Stimulated activated CD4-positive, alpha-beta T cell treated with anti-CD3 and anti-CD28 coated beads, Interleukin-2, amount 100 ng/mL, for 48 hours (primary cell): ENCODE results near the gene TIPARP.
"Not testable (repeated sequence)": the region's sequence is repeated elsewhere in the genome, so short reads cannot be mapped to it uniquely, and the experiment has no call there.

Experiments used
- DNase-seq, 2 donors: peaks; one replicate each; pipeline ENCODE4 v3.0.0-alpha.2; 2020

Gene TIPARP

DNA sequence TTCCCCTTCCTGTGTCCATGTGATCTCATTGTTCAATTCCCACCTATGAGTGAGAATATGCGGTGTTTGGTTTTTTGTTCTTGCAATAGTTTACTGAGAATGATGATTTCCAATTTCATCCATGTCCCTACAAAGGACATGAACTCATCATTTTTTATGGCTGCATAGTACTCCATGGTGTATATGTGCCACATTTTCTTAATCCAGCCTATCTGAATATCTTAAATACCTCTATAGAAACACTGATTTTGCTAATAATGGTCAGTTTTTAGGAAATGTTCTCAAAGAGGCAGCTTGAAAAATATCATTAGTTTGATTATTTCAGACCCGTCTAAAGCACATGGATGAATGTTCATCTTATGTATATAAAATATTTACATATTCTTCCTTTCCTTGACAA lies 21.7 kb upstream of the TIPARP start:
- DNase-seq, result not testable (repeated sequence)

DNA sequence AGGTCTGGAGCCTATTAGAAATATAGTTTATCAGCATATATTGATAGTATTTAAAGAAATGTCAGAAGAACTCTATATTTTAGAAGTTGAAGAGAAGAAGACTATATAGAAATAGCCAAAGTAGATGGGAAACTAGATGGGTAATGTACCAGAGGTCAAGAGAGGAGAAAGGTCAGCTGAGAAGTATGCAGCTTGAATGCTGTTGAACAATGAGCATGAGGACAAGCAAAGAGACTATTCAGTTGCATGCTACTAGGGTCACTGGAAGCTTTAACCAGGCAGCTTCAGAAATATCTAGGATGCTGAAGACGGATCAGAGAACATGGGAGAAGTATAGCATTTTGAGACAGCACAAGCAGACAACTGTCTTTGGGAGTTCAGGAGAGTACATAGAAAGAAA lies 19.6 kb upstream of the TIPARP start:
- DNase-seq, result no peak

- DNase-seq, result no peak
Measured at GRCh38 chr3:156655819-156656550, 18.4 kb upstream of the TIPARP start.

GRCh38 chr3:156657440-156657839 lies 16.9 kb upstream of the TIPARP start:
- no peak for DNase-seq

GRCh38 chr3:156657862-156658731 lies 16.3 kb upstream of the TIPARP start:
- no peak for DNase-seq

DNA sequence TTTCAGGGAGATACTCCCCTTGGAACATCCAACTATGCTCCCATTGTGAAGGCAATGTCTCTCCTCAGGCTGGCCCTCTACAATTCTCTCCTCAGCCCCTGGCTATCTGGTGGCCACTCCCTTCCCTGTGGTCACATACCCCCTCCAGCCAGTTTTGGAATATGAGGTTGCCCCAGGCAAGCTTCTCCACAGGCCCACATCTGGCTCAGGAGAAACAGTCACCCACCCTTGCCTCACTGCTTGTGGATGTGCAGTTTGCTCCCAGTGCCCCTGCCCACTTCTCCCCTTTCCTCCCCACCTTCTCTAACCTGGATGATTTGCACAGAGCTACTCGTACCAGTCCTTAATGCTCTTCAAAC lies 15.7 kb upstream of the TIPARP start:
- no peak for DNase-seq

GRCh38 chr3:156659260-156659659 lies 15.1 kb upstream of the TIPARP start:
- DNase-seq, result no peak

DNA sequence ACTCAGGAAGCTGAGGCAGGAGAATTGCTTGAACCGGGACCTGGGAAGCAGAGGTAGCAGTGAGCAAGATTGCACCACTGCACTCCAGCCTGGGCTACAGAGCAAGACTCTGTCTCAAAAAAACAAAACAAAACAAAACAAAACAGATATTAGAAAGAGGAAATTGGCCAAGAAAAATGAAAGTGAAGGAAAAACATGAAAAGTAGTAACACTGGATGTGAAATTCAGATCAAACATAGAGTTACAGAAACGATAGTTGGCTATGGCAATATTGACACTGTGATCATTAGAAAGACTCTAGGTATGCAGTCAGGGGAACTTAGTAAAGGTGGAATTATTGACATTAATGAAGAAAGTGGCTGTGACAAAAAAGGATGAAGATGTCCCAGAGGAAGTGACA lies 13.2 kb upstream of the TIPARP start:
- DNase-seq, result no peak

GRCh38 chr3:156664011-156664830 lies 10.2 kb upstream of the TIPARP start:
- DNase-seq, result no peak

GRCh38 chr3:156664831-156665178 lies 9.6 kb upstream of the TIPARP start:
- no peak for DNase-seq

DNA sequence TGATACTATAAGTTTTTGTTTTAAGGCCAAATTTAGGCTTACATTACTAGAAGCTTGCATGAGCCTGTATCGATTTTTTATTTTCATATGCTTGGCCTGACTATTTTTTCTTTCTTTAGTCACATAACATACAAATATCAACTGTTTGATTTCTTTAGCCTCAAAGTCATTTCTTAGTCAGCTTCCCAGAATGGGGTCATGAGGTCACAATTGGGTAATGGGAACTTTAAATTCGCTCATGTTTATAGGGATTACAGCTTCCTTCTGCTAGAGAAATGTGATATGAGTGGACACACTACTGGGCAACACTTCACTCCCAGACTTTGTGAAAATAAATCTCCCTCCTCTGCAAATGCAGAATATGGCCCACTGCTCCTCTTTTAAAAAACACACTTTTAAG lies 9.1 kb upstream of the TIPARP start:
- no peak for DNase-seq

- DNase-seq, result no peak
Measured at GRCh38 chr3:156666073-156666472, 8.3 kb upstream of the TIPARP start.

- no peak for DNase-seq
Measured at GRCh38 chr3:156668073-156668763, 6.2 kb upstream of the TIPARP start.

DNA sequence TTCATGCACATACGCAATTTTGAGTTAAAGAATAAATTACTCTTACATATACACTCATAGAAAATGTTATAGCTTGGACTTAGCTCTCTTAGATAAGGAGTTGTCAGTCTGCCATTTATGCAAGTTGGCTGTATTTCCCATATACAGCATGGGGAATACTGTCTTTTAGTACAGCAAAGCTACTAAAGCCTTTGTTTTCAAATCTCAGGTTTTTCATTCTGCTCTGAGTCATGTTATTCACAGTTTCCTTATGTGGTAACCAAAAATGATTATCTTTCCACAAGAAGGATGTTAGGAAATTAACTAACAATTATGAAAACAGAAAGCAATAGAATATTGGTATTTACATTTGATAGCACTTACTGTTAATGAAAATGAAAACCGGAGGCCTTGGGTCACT lies 4.3 kb upstream of the TIPARP start:
- no peak for DNase-seq

- no peak for DNase-seq
Measured at GRCh38 chr3:156670652-156671051, 3.7 kb upstream of the TIPARP start.

GRCh38 chr3:156673732-156674045 lies 701 bp upstream of the TIPARP start:
- DNase-seq, result no peak

DNA sequence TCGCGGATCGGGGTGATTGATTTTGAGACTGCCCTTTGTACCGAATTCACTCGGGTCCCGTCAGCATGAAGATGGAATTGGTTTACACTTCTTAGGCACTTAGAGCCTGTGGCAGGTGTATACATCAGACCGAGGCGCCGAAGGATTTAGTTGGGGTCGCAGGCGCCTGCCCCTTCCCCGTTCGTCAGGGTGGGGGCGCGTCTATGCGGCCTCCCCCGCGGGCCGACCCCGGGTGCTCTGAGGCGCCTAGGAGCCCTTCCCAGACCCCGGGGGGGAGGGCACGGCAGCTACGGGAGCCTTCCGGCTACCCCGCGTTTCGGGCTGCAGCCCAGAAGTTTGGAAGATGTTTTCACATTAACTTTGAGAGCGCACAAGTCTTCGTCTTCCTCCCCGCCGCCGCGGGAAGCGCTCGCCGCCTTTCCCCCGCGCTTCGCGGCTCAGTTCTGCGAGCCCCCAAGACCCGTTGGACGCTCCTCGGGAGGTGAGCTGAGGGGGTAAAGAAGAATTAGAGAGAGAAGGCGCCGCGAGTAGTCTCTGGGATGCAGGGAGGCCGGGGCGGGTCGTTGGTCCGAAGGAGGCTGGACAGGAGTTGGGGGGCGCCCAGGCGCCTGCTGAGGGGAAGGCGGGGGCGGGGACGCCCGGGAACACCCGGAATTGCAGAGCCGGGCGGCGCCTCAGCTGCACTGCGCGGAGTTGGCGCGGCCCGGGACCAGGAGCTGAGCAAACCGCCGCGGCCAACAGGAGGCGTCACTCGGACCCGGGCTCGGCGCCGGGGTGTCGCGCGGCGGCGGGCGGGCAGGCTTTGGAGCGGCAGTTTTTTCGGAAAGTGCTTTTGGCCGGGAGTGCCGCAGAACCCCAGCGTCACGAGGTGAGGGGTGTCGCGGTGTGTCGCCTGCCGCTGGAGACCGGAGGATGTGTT lies 780 bp downstream of the TIPARP start:
- DNase-seq, result peak; percentile 29 to 41

GRCh38 chr3:156675830-156676767 lies 1.7 kb downstream of the TIPARP start:
- DNase-seq, result peak in 1 of 2 donors; percentile 36

- peak in 1 of 2 donors; percentile 25 for DNase-seq
Measured at GRCh38 chr3:156676768-156677479, 2.5 kb downstream of the TIPARP start.

- DNase-seq, result no peak
Measured at GRCh38 chr3:156677536-156677935, 3.1 kb downstream of the TIPARP start.
